GM19025 (cell line): ENCODE measurements around the gene LDLRAD4.
A peak's percentile ranks its signal among the peaks of the same experiment; 100 is the strongest.

Source experiments
- ATAC-seq: cut with Tn5 transposase; IDR thresholded peaks from one replicate; pipeline ENCODE4 v1.9.1; 2021; ENCODE audit warnings: mild to moderate bottlenecking, low read depth, moderate library complexity; ENCODE audit not compliant: unreplicated experiment

Gene LDLRAD4

DNA sequence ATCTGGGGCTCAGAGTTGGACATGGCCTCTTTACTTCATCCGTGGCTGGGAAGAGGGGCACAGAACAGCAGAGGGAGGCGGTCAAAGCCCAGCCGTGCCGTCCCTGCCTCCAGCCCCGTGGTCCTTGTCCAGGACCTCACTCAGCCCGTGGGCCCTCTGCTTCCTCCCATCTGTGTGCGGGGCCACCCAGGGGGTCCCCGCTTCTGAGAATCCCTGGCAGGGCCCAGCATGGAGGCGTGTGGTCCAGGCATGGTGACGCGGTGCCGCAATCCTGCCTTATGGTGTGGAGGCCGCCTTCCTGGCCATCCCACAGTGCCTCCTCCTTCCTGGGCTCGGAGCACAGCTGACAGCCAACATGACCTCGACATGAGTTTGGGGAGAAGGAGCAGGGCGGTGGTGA, 275.2 kb downstream of the LDLRAD4 start:
- no peak for ATAC-seq

DNA sequence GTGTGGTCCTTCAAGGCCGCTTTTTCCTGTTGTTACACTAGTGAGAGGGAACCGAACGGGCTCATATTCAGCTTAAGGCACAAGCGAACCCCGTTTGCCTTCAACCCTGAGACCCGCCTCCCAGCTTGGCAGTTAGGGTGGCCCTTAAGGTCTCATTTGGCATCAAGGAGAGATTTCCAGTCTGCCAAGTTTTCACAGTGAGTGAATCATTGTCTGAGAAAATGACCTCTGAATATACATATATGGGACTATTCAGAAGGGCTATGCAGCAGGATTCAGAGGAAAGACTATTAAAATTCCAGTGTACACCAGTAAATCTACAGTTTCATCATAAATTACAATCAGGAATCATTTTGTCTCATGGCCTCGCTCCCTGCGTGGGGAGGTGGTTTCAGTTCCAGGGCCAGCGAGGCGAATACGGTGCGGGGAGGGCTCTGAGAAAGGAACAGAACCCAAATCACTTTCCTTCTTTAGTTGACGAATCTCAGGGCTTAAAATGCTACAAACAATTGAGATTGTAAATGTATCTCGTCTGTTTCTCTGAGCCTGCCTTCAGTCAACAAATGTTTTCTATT, 276.4 kb downstream of the LDLRAD4 start:
- ATAC-seq = no peak

DNA sequence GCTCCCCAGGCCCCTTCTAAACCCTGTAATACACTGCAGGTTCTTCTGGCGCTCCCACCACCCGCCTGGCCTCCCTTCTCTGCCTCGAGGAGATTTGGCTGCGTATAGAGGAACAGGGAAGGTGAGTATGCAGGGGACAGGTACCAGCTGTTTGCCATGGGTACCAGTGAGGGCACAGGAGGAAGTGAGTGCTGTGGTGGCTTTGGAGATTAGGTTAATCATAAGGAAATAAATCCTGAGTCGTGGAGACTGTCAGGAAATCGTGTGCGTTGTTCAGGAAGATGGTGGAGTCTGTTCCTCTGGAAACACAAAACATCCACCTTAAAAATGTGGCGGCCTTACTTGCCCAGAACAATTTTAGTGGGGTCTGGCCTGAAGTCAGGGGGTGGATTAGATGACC, 277.4 kb downstream of the LDLRAD4 start:
- ATAC-seq = no peak

DNA sequence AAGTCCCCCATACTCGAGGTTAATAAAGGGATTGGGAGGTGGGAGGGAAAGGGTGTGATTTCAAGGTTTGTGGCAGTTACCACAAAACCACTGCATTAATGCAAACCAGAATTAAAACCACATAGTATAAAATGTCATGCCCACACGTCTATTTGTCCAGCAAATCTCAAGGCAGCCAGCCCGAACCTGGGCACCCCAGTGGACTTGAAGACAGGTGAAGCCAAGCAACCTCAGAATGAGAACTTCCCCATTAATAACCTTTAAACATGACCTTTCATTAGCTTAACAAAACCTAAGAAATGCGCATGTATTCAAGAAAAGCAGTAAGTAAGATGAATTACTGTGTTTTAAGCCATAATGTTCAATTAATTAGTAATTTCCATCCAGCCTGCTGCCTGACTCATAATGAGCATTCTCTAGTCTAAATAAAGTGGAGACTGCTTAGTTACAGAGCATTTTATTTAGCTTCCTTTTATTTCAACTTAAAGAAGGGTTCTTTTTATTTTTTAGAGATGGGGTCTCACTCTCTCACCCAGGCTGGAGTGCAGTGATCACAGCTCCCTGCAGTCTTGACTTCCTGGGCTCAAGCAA, 278.2 kb downstream of the LDLRAD4 start:
- ATAC-seq = no peak

DNA sequence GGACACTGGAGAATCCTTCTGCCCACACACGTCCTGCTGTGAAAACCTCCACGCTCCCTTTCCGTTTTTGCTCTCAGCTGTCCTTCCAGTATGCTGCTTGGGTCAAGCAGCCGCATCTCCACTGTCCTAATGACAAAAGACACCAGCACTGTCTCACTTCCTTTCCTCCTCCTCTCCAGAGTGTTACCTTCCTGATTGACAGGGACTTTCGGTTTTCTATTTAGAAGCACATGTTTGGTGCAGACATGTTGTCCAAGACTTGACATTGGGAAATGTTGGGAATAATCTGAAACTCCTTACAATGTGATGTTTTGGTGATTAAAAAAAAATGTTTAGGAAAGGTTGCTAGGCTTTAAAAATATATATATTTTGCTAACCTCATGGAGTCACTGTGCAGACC, 281.2 kb downstream of the LDLRAD4 start:
- no peak for ATAC-seq

DNA sequence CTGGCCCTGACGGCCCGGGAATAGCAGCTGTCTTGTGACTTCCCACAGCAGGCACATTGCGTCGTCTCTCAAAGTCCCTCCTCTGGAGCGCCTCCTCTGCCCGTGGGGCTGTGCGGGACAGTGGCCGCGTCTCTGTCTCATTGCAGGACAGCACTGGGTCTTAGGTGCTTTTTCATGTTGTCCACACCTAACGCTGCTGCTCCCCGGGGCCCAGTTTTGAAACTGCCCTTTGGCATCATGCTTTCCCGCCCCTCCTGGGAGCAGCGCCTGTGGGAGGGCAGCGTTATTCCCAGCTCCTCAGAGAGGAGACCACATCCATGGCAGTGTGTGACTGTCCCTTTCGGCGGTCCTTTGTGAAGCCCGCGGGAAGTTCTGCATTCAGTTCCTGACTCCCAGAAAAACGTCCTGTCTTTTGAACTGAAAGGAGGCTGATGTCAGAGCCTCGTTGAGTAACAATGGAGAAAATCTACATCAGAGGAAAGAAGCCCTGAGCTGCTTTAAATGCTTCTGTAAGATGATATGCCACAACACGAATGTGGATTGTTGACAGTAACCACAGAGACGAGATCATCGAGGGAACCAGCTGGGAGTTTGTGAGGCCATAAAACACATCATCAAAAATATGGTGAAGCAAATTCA, 281.8 kb downstream of the LDLRAD4 start:
- no peak for ATAC-seq

DNA sequence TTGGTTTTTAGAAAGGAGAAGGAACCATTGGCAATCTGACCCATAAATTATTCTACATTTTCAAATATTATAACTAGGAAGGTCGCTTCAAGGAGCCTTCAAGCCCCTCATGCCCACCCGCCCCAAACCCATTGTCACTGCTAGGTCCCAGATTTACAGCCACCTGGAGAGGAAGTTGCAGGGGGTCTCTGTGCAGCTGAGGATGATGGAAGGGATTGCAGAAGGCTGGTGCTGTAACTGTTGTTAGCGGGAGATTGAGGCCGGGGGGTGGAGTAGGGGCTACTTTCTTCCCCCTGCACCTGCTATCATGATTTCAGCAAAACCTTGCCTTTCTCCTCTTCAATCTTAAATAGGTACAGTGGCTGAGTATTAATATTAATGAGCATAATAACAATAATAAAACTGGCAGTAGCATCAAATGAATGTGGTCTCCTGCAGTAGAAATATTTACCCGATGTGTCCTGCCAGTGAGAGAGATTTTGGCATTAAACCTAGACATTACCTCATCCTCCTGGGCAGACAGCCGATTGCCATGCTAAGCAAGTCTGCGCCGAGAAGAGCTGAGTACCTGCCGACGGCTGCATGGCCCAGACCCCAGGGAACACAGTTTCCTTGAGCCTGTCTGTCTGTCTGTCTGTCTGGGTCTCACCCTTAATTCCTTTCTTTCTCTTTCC, 282.4 kb downstream of the LDLRAD4 start:
- ATAC-seq = no peak

DNA sequence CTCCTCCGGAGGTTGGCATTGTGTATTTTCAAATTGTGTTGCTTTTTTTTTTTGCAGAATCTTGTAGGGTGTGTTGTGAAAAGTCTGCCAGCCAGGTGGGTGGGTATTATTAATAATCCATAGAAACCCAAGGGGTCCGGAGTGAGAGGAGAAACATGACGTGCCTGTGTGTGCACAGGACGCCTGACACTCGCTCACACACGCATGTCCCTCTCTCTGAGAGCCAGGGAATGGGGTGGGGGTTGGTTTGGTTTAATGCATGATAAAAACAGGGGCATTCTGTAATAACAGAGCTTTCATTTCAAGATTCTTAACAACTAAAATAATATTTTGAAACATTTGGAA, 283.0 kb downstream of the LDLRAD4 start:
- no peak for ATAC-seq

DNA sequence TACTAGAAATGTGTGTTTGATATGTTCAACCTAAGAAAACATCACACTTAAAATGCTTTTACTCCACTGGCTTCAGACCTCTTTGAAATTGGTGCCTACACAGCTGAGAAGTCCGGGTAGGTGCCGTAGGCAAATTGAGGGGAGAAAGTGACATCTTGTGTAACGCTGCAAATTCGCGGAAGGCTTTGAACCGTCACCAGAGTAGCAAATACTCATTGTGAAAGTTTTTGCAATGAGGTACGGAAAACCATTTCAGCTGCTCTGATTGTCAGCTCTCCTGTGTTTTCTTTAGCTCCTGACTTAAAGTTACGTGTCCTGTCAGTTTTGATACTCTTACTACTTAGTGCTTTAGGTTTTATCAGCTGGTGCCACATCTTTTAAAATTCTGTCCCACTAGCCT, 283.3 kb downstream of the LDLRAD4 start:
- ATAC-seq = peak; percentile 90

DNA sequence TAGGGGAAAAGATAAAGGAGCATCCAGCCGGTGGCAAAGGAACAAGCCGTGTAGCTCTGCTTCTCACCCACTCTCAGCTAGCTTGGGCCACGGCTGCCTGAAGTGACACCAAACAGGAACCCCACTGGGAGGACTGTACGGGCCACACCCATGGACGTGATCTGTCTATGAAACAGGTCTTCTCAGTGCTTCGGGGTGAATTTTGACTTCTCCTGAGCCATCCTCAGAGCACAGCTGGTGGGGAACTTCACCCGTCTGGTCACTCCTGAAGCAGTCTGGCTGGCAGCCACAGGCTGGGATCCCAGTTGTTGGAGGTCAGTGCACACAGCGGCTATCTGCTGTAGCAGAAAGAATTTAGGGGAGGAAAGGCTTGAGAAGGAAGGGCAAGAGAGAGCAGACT, 284.0 kb downstream of the LDLRAD4 start:
- no peak for ATAC-seq

DNA sequence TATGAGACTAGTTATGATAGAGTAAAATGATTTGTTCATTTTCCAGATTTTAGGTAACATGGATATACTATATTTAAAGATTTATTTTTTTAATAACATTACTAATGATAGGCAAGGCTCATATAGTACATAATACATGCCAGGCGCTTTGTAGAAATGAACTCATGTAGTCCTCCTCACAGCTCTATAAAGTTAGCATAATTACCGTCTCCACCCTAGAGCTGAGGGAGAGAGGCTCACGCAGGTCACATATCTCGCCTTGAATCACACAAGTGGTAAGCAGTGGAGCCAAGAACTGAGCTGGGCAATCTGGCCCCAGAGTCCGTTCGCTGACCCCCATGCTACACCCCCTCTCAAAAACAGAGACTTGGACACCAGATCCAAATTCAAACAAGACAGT, 285.3 kb downstream of the LDLRAD4 start:
- no peak for ATAC-seq

DNA sequence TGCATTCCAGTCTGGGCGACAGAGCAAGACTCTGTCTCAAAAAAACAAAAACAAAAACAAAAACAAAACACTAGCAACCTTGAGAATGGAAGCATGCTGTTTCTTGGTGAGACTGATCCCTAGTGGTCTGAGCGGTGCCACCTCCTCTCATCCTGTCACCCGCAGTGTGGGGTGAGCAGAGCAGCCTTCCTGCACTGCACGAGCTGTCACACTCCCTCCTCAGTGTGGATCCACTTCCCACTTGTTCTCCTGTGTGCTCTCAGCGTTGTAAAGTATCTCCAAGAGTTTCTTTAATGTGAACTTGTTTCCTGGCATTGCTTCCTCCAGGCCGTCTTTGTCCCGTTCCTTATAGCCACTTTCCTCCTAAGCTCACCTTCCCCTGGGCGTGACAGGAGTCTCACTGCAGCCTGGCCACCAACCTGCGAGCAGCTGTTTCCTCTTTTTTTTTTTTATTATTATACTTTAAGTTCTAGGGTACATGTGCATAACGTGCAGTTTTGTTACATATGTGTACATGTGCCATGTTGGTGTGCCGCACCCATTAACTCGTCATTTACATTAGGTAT, 287.3 kb downstream of the LDLRAD4 start:
- ATAC-seq = no peak

DNA sequence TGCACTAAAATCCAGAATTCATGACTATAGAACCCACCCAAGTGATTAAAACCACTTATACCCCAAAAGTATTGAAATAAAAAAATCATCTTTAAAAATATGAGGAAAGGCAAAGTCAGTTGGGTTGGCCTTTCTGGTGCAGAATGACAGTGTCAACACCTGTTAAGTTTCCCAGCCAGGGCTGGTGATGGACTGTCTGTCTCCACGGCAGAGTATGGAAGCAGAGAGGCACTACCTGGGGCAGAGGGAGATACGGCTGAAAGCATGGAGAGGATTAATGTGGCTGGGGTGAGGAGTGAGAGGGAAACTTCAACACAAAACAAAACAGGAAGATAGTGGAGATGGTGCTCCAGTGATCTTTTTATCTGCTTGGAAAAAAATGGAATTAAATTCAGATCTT, 292.0 kb downstream of the LDLRAD4 start:
- no peak for ATAC-seq

DNA sequence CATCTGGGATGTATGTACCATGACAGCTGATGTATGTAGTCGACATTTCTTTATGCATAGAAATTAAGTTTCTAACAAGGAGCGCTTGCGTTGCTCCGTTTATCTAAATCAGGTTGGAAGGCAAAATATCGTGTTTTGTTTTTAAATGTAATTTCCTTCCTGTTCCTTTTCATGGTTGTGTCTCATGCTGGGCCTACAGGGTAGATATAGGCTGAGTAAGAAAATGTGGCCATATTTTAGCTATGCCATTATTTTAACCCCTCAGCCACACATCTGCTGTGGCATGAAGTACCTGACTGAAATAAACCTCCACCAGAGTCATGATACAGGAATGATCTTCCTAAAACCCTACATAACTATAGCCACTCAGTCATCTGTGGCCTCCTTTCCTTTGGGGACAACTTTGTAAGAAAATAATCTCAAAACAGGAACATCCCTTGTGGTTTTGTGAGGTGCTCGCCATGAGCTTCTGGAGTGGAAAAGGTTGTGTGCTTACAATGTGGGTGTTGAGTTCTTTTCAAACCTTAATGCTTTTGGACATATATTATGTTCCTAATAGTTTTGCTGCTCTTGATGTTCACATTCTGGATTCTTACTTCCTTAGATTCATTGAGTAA, 293.5 kb downstream of the LDLRAD4 start:
- no peak for ATAC-seq

DNA sequence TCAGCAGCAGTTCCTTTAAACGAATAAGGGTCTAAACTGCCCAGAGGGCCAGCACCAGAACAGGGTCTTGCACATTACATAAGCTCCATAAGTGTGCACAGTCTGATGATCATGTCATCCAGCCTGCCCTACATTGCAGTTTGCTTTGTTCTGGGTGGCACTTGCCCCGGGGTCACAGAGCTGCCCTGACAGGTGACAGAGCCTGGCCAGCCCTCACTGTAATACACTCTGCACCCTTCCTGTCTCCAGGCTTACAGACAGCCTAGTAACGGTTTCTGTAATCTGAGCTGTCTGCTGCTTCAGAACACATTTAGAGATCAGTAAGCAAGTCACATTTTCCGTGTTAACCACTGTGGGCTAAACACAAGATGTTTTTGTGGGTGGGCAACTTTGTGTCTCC, 294.5 kb downstream of the LDLRAD4 start:
- ATAC-seq = no peak

DNA sequence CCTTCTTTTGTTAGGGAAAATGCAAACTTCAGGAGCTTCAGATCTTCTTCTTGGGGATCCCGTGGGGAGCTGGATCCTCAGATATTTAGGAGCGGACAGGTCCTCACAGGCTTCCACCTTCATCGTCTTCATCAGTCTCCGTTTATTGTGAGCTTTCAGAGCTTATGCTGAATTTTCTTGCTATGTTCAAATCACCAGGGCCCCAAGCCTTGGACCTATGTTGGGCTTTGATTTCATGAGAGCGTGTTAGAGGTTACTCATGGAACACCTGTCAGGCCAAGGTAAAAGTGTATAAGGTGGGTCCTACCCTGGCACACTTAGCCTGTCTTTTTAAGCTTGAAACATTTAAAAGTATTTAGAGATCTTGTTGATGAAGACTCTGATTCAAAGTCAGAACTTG, 294.9 kb downstream of the LDLRAD4 start:
- no peak for ATAC-seq

DNA sequence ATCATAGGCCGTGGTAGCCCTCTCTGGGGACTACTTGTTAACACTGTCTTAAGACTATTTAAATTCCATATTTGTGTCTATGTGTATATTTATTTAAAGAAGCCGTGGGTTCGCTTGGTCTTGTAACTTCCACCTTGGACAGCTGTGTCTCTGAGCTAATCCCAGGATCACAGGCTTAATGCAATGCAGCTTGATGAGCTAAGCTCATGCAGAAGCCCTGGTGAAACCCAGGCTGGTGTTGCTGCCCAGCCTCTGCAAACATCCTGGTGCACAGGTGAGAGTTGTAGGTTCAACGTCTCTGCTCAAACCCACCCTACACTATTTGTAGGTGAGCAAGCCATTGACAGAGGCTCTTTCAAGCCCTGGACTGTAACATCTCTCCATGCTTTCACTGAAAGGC, 296.0 kb downstream of the LDLRAD4 start:
- ATAC-seq = no peak

DNA sequence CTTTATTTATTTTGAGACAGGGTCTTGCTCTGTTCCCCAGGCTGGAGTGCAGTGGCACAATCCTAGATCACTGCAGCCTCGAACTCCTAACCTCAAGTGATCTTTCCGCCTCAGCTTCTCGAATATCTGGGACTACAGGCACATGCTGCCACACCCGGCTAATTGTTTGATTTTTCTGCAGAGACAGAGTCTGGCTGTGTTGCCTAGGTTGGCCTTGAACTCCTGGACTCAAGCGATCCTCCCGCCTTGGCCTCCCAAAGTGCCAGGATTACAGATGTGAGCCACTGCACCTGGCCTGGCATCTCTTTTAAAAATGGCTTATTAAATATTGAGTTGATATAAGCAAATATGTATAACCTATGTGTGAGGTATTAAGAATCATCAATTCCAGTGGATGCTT, 298.3 kb downstream of the LDLRAD4 start:
- ATAC-seq = no peak

DNA sequence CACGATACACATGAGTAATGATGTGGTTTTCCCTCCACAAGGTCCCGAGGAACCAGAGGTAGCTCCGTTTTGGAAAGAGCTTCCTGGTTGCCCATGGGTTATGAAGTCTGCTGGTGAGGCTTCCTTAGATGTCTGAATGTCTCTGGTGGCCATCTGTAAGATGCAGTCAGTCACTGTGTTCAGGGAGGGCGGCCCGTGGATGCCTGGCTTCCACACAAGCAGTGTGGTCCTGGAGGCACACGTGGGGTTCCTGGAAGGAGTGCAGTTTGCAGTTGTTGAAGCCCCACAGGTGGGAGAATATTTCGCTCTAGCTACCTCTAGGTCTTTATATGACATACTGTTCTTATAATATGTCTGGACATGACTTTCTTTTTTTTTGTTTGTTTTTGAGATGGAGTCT, 298.8 kb downstream of the LDLRAD4 start:
- ATAC-seq = no peak

DNA sequence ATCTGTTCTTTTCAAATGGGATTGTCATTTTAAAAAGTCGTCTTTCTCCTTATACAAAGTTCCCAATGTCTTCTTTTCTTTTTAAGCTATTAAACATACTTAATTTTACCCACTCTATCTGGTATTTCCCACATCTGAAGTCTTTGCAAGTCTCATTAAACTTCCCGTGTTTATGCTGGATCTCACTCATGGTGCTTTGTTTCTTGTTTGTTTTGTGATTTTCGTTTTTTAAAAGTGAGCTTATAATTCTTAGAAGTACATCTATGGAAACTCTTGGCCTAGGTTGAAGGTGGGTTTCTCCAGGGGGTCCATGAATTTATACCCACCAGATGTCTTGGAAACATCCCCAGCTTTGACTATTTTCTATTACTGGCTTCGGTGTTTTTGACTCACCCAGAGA, 299.8 kb downstream of the LDLRAD4 start:
- ATAC-seq = no peak

DNA sequence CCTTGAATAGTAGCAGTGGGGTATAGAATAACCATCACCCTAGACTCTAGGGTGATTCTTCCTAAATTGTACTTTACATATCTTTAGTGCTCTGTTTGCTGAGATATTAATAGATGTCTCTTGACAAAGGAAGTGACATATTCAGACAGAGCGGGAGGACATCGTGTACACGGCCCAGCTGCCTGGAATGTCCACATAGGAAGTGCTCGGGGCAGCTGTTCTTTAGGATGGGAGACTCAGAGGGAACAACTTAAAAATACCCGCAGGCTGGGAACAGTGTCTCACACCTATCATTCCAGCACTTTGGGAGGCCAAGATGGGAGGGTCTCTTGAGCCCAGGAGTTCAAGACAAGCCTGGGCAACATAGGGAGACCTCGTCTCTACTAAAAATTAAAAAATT, 301.7 kb downstream of the LDLRAD4 start:
- no peak for ATAC-seq
